H9 (cell line): ENCODE results near the gene NXN. TPM values are rescaled to one million over a fixed set of nuclear protein-coding genes. Genes with fewer than 3 reads are reported as not detected.

Experiments
- DNase-seq: peaks from one replicate; pipeline ENCODE4 v3.0.0-alpha.2; 2017
- H2AFZ ChIP-seq: one replicate; pipeline ENCODE4 v1.6.1; 2013; ENCODE audit warnings: mild to moderate bottlenecking, low read length, control low read depth, moderate library complexity
- H2AK5ac ChIP-seq: 2 replicates; pipeline ENCODE4 v1.6.1; 2013; ENCODE audit warnings: low read length, control low read depth, mixed read lengths; ENCODE audit not compliant: insufficient read length
- H2BK120ac ChIP-seq: one replicate; pipeline ENCODE4 v1.6.1; 2013; ENCODE audit warnings: low read depth, mild to moderate bottlenecking, low read length, control low read depth, inconsistent platforms; ENCODE audit not compliant: poor library complexity, severe bottlenecking
- H2BK12ac ChIP-seq: 2 replicates; pipeline ENCODE4 v1.6.1; 2013; ENCODE audit warnings: low read length, control low read depth, mixed read lengths, low read depth; ENCODE audit not compliant: insufficient read length
- H2BK15ac ChIP-seq: 2 replicates; pipeline ENCODE4 v1.6.1; 2013; ENCODE audit warnings: low read depth, low read length, control low read depth
- H2BK20ac ChIP-seq: one replicate; pipeline ENCODE4 v1.6.1; 2013; ENCODE audit warnings: low read depth, mild to moderate bottlenecking, low read length, control low read depth, inconsistent platforms; ENCODE audit not compliant: poor library complexity, severe bottlenecking
- H2BK5ac ChIP-seq: 2 replicates; pipeline ENCODE4 v1.6.1; 2013; ENCODE audit warnings: low read length, control low read depth, mixed read lengths; ENCODE audit not compliant: insufficient read length
- H3K14ac ChIP-seq: 2 replicates; pipeline ENCODE4 v1.6.1; 2013; ENCODE audit warnings: low read length, control low read depth; ENCODE audit not compliant: insufficient read depth
- H3K18ac ChIP-seq: 2 replicates; pipeline ENCODE4 v1.6.1; 2013; ENCODE audit warnings: low read depth, mild to moderate bottlenecking, mixed read lengths, low read length, control low read depth; ENCODE audit not compliant: insufficient read length
- H3K23ac ChIP-seq: 2 replicates; pipeline ENCODE4 v1.6.1; 2013; ENCODE audit warnings: low read length, control low read depth, mixed read lengths, low read depth; ENCODE audit not compliant: insufficient read length
- H3K23me2 ChIP-seq: 2 replicates; pipeline ENCODE4 v1.6.1; 2013; ENCODE audit warnings: low read depth, mild to moderate bottlenecking, mixed read lengths, low read length, control low read depth; ENCODE audit not compliant: insufficient read length, poor library complexity, severe bottlenecking
- H3K27ac ChIP-seq: 2 replicates; pipeline ENCODE4 v1.5.1; 2013; ENCODE audit warnings: low read length, control low read depth, mixed read lengths, low read depth; ENCODE audit not compliant: insufficient read length
- H3K27me3 ChIP-seq: 2 replicates; pipeline ENCODE4 v1.6.1; 2013; ENCODE audit warnings: low read length, control low read depth, inconsistent platforms; ENCODE audit not compliant: insufficient read depth
- H3K4ac ChIP-seq: 2 replicates; pipeline ENCODE4 v1.6.1; 2013; ENCODE audit warnings: low read depth, mild to moderate bottlenecking, control low read depth, inconsistent platforms, low read length, moderate library complexity
- H3K4me1 ChIP-seq: 2 replicates; pipeline ENCODE4 v1.6.1; 2013; ENCODE audit warnings: low read length, control low read depth, inconsistent platforms; ENCODE audit not compliant: insufficient read depth
- H3K4me2 ChIP-seq: 2 replicates; pipeline ENCODE4 v1.6.1; 2013; ENCODE audit warnings: low read length, control low read depth, mixed read lengths; ENCODE audit not compliant: insufficient read length, insufficient read depth
- H3K56ac ChIP-seq: 2 replicates; pipeline ENCODE4 v1.6.1; 2013; ENCODE audit warnings: low read depth, mild to moderate bottlenecking, mixed read lengths, low read length, control low read depth; ENCODE audit not compliant: insufficient read length
- H3K79me1 ChIP-seq: 2 replicates; pipeline ENCODE4 v1.6.1; 2013; ENCODE audit warnings: low read depth, mild to moderate bottlenecking, moderate library complexity, low read length, control low read depth, inconsistent platforms; ENCODE audit not compliant: insufficient read depth, poor library complexity, severe bottlenecking
- H3K79me2 ChIP-seq: 2 replicates; pipeline ENCODE4 v1.6.1; 2013; ENCODE audit warnings: low read length, control low read depth, inconsistent platforms; ENCODE audit not compliant: insufficient read depth
- H3K9ac ChIP-seq: 2 replicates; pipeline ENCODE4 v1.6.1; 2013; ENCODE audit warnings: low read length, control low read depth, mixed read lengths; ENCODE audit not compliant: insufficient read length; ENCODE audit errors: extremely low read depth
- H3K9me3 ChIP-seq: one replicate; pipeline ENCODE4 v1.6.1; 2013; ENCODE audit warnings: low read depth, low read length, inconsistent platforms; ENCODE audit not compliant: control insufficient read depth
- H3T11ph ChIP-seq: one replicate; pipeline ENCODE4 v1.6.1; 2013; ENCODE audit warnings: mild to moderate bottlenecking, low read length, control low read depth, inconsistent platforms
- H4K20me1 ChIP-seq: one replicate; pipeline ENCODE4 v1.6.1; 2013; ENCODE audit not compliant: control insufficient read depth, insufficient read length, insufficient read depth
- H4K5ac ChIP-seq: 2 replicates; pipeline ENCODE4 v1.6.1; 2013; ENCODE audit warnings: low read depth, mild to moderate bottlenecking, mixed read lengths, low read length, control low read depth; ENCODE audit not compliant: insufficient read length
- H4K8ac ChIP-seq: replicated peaks from 2 replicates; pipeline ENCODE4 v1.6.1; 2013; ENCODE audit warnings: low read length, control low read depth, mixed read lengths, low read depth; ENCODE audit not compliant: insufficient read length
- H4K91ac ChIP-seq: 2 replicates; pipeline ENCODE4 v1.6.1; 2013; ENCODE audit warnings: low read depth, mild to moderate bottlenecking, moderate library complexity, mixed read lengths, low read length, control low read depth; ENCODE audit not compliant: insufficient read length
- H3K27ac Mint-ChIP-seq, 3 experiments: 2 replicates in 2 of 3; 3 replicates in 1 of 3; pipeline ENCODE4 v1.8.0; 2020 to 2021; ENCODE audit warnings: mixed read lengths in 3 of 3, mild to moderate bottlenecking in 1 of 3, moderate library complexity in 1 of 3
- H3K27me3 Mint-ChIP-seq: 2 replicates; pipeline ENCODE4 v1.8.0; 2021; ENCODE audit warnings: low read depth, mild to moderate bottlenecking, moderate library complexity, mixed read lengths
- H3K36me3 Mint-ChIP-seq, 3 experiments: 2 replicates in 2 of 3; 3 replicates in 1 of 3; pipeline ENCODE4 v1.8.0; 2020 to 2021; ENCODE audit warnings: low read depth in 3 of 3, mixed read lengths in 3 of 3; ENCODE audit not compliant: insufficient read depth in 1 of 3
- H3K4me1 Mint-ChIP-seq, 2 experiments: 2 replicates each; pipeline ENCODE4 v1.8.0; 2020; ENCODE audit warnings: mixed read lengths in 2 of 2
- H3K4me3 Mint-ChIP-seq, 2 experiments: 2 replicates in 1 of 2; 3 replicates in 1 of 2; pipeline ENCODE4 v1.8.0; 2020 to 2021; ENCODE audit warnings: mild to moderate bottlenecking in 2 of 2, mixed read lengths in 2 of 2, moderate library complexity in 1 of 2
- H3K9me3 Mint-ChIP-seq, 2 experiments: 2 replicates in 1 of 2; 3 replicates in 1 of 2; pipeline ENCODE4 v1.8.0; 2020; ENCODE audit warnings: mild to moderate bottlenecking in 2 of 2, mixed read lengths in 2 of 2, moderate library complexity in 1 of 2
- CTCF ChIP-seq: fragments of 200-600 bp; sonication (generic); conservative IDR thresholded peaks from 3 replicates; pipeline ENCODE4 v1.8.0; 2021; ENCODE audit warnings: antibody characterized with exemption, mild to moderate bottlenecking
- WGBS: extraction: QIAGEN DNeasy Blood & Tissue Kit; methylation state at CpG from one replicate; pipeline ENCODE4 v1.1.7; 2013; ENCODE audit warnings: missing lambda C conversion rate, low lambda C conversion rate, mixed read lengths; ENCODE audit not compliant: insufficient read length; ENCODE audit errors: extremely low coverage; 5-methylcytosine and 5-hydroxymethylcytosine counted together
- total RNA-seq: library from RNA; stranded (reverse); gene quantifications from 2 replicates; pipeline ENCODE4 v1.2.1, GENCODE V29; 2021

The NXN gene
- total RNA-seq, 1 experiment from 2014 or later: 93.6 TPM

- H3K79me1 ChIP-seq: no peaks in the 10 kb centered on the region
- H3K4ac ChIP-seq: no peak overlapping the region
- H3K4me1 ChIP-seq: no peaks in the 10 kb centered on the region
- DNase-seq: no peak
- no peaks in the 10 kb centered on the region for H4K20me1 ChIP-seq
- no peak overlapping the region for H2BK12ac ChIP-seq
- no peaks in the 10 kb centered on the region for H3K27me3 ChIP-seq
- no CpG with 5 or more reads among the region's 17 CpGs for WGBS
- H4K5ac ChIP-seq: no peak overlapping the region
- no peaks in the 10 kb centered on the region for H3K9me3 ChIP-seq
- H3K79me2 ChIP-seq: no peaks in the 10 kb centered on the region
- H4K8ac ChIP-seq: no peak overlapping the region
- no peak overlapping the region for H4K91ac ChIP-seq
- H2BK5ac ChIP-seq: no peak overlapping the region
- no peak overlapping the region for H3K18ac ChIP-seq
- H2BK120ac ChIP-seq: no peak overlapping the region
- H3K9me3 Mint-ChIP-seq: no peaks in the 10 kb centered on the region
- H3K23me2 ChIP-seq: no peaks in the 10 kb centered on the region
- TF ChIP-seq CTCF: no peak
- H2AFZ ChIP-seq: no peak overlapping the region
- H3K27ac Mint-ChIP-seq: no peak overlapping the region
- no peak overlapping the region for H3K9ac ChIP-seq
- H3K56ac ChIP-seq: no peak overlapping the region
- H3K27me3 Mint-ChIP-seq: no peaks in the 10 kb centered on the region
- no peak overlapping the region for H2BK15ac ChIP-seq
- H3K14ac ChIP-seq: peak overlapping the region; percentile 44; the same call in 1 of the 2 replicates
- H3T11ph ChIP-seq: no peak overlapping the region
- H3K4me1 Mint-ChIP-seq: 0 out of 4 replicates have a peak, but pooled peaks cover 0 to 3% of the 10 kb centered on the region in 2 experiments
- no peaks in the 10 kb centered on the region for H3K36me3 Mint-ChIP-seq
- H3K23ac ChIP-seq: no peak overlapping the region
- H3K4me3 Mint-ChIP-seq: no peak overlapping the region
- H2AK5ac ChIP-seq: no peak overlapping the region
- H3K4me2 ChIP-seq: no peak overlapping the region
- no peak overlapping the region for H2BK20ac ChIP-seq
- no peak overlapping the region for H3K27ac ChIP-seq
Measured at GRCh38 chr17:1021147-1021546, 41.6 kb upstream of the NXN start.
